NCI-H2227 treated with DMSO at 0.1 percent for 48 hours (cell line): ENCODE results near the gene PSD2.

ENCODE experiments used
- DNase-seq: peaks from one replicate; lab custom pipeline; 2025; lab: John Stamatoyannopoulos, UW

PSD2 gene

DNA sequence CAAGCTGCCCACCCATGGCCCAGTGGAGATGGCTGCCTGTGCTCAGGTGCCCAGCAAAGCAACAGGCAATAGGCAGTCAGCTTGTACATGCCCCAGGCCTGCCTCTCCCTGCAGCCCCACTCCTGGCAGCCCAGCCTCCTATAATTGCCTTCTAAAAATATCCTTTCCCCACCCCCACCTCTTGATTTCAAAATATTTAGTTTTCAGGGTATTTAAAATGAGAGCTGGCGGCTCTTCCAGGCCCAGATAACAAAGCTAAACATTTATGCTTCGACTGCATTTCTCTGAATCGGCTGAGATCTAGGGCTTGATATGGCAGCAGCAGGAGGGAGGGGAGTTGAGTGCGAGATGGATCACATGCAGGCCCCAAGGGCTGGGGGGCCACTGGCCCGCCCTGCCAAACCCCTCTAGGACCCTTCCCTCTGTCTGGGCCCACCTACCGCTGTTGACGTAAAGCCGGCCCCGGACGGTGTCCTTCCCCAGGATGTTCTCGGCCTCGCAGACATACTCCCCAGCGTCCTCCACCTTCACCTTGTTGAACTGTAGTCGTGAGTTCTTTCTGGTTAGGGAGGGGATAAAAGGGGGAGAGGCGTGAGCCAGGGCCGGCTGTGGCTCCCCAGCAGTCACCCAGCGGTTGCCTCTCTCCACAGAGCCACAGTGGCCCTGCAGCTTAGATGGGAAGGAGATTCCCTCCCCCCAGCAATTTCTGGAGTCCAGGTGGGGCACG lies 85.0 kb downstream of the PSD2 start:
- DNase-seq, result no peak

DNA sequence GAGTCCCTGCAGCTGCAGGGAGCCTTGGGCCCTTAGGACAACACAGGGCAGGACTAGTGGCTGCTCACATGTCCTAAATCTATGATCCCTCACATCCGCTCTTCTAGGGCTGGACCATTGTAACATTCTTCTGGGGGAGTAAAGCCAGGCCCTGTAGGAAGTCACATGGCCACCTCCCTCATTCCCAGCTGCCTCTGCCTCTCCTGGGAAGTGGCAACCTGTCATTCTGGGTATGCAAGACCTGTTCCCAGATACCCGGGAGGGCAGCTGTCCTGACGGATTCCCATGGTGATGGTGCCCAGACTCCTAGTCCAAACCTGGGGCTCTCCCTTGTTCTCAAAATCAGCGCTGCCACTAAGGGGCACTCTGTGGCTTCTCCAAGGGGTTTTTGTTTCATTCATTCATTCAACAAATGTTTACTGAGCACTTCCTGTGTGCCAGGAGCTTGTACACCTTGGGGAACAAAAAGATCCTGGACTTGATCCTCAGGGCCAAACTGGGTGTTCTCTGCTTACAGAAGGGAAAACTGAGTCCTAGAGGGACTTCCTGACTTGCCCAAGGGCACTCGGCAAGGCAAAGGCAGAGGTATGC lies 85.6 kb downstream of the PSD2 start:
- no peak for DNase-seq

GRCh38 chr5:139882316-139882715 lies 86.7 kb downstream of the PSD2 start:
- no peak for DNase-seq

DNA sequence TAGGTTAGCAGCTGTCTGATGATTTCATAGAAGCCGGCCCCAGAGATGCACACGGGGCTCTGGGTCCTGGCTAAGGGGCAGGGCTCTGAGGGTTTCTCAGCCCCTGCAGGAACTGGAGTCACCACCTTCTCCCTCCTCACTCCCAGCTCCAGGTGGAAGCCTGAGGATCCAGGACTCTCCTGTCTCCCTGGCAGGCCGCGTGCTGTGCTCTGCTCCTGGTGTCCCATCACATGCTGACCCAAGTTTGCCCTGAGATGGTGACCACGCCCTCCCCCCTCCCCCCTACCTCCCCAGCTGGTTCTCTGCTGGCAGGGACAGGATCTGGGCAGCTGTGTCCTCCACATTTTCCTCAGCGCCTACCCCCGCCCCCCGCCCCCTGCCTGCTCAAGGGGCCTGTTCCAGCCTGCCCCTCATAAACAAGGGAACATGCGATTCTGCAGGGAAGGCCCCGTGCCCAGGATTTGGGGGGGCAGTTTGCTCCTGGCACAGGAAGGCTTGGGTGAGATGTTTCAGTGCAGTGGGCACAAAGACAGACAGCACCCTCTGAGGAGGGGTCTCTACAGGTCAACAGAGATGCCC lies 87.4 kb downstream of the PSD2 start:
- no peak for DNase-seq

- DNase-seq, result no peak
Observed at GRCh38 chr5:139884144-139884543, 88.5 kb downstream of the PSD2 start.

DNA sequence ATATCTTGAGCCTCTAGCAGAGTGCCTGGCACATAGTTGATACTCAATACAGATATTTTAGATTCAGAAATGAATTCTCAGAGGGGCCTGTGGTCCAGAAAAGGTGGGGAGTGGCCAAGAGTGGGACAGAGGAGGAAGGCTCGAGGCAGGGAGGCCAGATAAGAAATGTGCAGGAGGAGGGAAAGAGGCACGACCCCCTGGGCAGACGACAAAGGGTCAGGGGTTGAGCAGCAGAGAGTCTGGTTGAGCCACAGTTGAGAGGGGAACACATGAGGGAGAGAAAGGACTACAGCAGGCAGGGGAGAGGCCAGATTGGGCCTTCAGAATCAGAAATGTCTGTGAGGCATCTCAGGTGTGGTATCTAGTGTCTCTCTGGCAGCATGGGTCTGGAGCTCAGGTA lies 89.1 kb downstream of the PSD2 start:
- DNase-seq, result no peak

DNA sequence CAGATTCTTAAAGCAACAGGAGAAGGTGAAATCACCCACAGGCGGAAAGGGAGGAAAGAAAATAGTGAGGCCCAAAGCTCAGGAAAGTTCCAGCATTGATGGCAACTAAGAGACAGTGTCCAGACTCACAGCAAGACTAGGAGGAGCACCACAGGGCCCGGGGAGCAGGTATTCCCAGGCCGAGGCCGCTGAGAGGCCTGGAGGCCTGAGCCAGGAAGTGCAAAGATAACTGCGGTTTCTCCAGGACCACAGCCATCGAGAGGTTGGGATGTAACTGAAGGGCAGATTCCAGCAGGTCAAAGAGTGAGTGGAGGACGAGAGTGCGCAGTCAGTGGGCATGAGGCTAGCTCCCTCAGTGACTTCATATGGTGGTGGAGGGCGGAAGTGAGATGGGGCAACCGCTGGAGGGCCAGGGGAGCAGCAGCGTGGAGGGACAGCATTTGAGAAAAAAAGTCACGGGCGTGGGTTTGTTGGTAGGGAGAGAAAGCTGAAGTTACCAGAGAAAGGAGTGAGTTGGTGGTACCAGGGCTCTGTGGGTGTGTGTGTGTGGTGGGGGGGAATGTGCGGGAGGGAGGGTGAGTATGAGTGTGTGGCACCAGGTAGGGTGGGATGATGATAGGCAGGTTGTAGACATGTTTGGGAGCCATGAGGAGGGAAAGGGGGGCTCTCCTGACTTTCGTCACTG lies 89.7 kb downstream of the PSD2 start:
- DNase-seq, result no peak

DNA sequence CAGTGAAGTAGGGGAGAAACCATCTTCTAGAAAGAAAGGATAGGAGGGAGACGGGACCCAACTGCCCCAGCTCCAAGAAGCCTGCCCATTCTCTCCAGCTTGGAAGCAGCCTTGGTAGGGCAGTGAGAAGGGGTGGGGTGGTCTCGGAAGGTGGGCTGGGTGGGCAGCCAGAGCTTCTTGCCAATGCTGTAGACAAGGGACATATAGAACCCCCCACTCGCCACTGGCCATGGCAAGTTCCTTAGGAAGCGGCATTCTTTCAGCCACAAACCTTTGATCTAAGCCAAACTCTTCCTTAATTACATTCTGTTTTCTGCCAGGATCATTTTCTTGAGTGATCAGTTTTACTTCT lies 90.2 kb downstream of the PSD2 start:
- no peak for DNase-seq

- DNase-seq, result no peak
Observed at GRCh38 chr5:139886213-139886612, 90.6 kb downstream of the PSD2 start.

GRCh38 chr5:139888370-139888769 lies 92.8 kb downstream of the PSD2 start:
- no peak for DNase-seq

GRCh38 chr5:139889410-139889809 lies 93.8 kb downstream of the PSD2 start:
- DNase-seq, result no peak

GRCh38 chr5:139893873-139894272 lies 98.3 kb downstream of the PSD2 start:
- DNase-seq, result no peak
